A549 treated with ZK216348 at 1 μM for 4 hours (cell line): ENCODE measurements around the gene GOLGA2. TPM values are rescaled to one million over a fixed set of nuclear protein-coding genes. Genes with fewer than 3 reads are reported as not detected.

ENCODE experiments used
- total RNA-seq: library from RNA; stranded (reverse); fragments of 200-300 nt; extraction: Qiagen RNA extraction; gene quantifications from 5 replicates; pipeline ENCODE4 v1.2.3, GENCODE V29; 2022; ENCODE audit warnings: low read depth

GOLGA2 gene
- 34.8 to 59.4 TPM (median 47.7 TPM) in 5 replicates for total RNA-seq

GRCh38 chr9:128275198-128276007, at the start of gene GOLGA2:
Gene GOLGA2, minus strand, starts transcription at chr9:128276007. Its CDS starts 31 bp downstream, at chr9:128275976.

GRCh38 chr9:128322404-128323211, 46.8 kb upstream of the GOLGA2 start, which contains the start of the genes COQ4 and TRUB2:
Gene COQ4, plus strand, starts transcription at chr9:128322839. Its CDS starts 20 bp downstream, at chr9:128322859.
Gene TRUB2, minus strand, starts transcription at chr9:128322447. Its CDS starts 39 bp downstream, at chr9:128322408.

GRCh38 chr9:128276008-128276573, 284 bp upstream of the GOLGA2 start, which contains the start of gene SWI5:
Gene SWI5, plus strand, starts transcription at chr9:128276276.

Other genes with a start within 250 kb of the GOLGA2 start
- gene NAIF1, start 208.7 kb downstream of the GOLGA2 start, total RNA-seq = 5.5 to 7.4 TPM (median 7.0 TPM) in 5 replicates
- 7.5 to 8.6 TPM (median 8.2 TPM) in 5 replicates for gene SLC25A25, start 207.8 kb downstream of the GOLGA2 start, total RNA-seq
- 63.3 to 105 TPM (median 99.7 TPM) in 5 replicates for gene PTGES2, start 148.3 kb downstream of the GOLGA2 start, total RNA-seq
- gene LCN2, start 126.6 kb downstream of the GOLGA2 start, total RNA-seq = 3.4 to 6.8 TPM (median 3.5 TPM) in 5 replicates
- gene BBLN, start 115.7 kb downstream of the GOLGA2 start, total RNA-seq = 26.1 to 66.2 TPM (median 61.4 TPM) in 5 replicates
- 68.9 to 95.7 TPM (median 95.1 TPM) in 5 replicates for gene CIZ1, start 84.4 kb downstream of the GOLGA2 start, total RNA-seq
- gene DNM1, start 72.6 kb downstream of the GOLGA2 start, total RNA-seq = 59.8 to 104 TPM (median 95.3 TPM) in 5 replicates
- 36.9 to 46.8 TPM (median 42.1 TPM) in 5 replicates for gene SWI5, start 269 bp upstream of the GOLGA2 start, total RNA-seq
- 39.2 to 53.8 TPM (median 48.5 TPM) in 5 replicates for gene TRUB2, start 46.4 kb upstream of the GOLGA2 start, total RNA-seq
- gene COQ4, start 46.8 kb upstream of the GOLGA2 start, total RNA-seq = 48.8 to 62.6 TPM (median 60.0 TPM) in 5 replicates
- gene SLC27A4, start 64.5 kb upstream of the GOLGA2 start, total RNA-seq = 25.0 to 52.4 TPM (median 49.5 TPM) in 5 replicates
- 61.0 to 87.1 TPM (median 75.2 TPM) in 5 replicates for gene URM1, start 95.4 kb upstream of the GOLGA2 start, total RNA-seq
- 30.7 to 46.8 TPM (median 37.4 TPM) in 5 replicates for gene CERCAM, start 144.8 kb upstream of the GOLGA2 start, total RNA-seq
- gene ODF2, start 180.0 kb upstream of the GOLGA2 start, total RNA-seq = 26.8 to 29.4 TPM (median 28.0 TPM) in 5 replicates
- gene GLE1, start 228.7 kb upstream of the GOLGA2 start, total RNA-seq = 29.1 to 33.7 TPM (median 30.7 TPM) in 5 replicates